GM19025 (cell line): Measurements from ENCODE around the gene RTL9.

Experiments used
- ATAC-seq: cut with Tn5 transposase; IDR thresholded peaks from one replicate; pipeline ENCODE4 v1.9.1; 2021; ENCODE audit warnings: mild to moderate bottlenecking, low read depth, moderate library complexity; ENCODE audit not compliant: unreplicated experiment

Gene RTL9

GRCh38 chrX:110341189-110342035 is 17.2 kb upstream of the RTL9 start:
- no peak for ATAC-seq

GRCh38 chrX:110346681-110347080 is 12.0 kb upstream of the RTL9 start:
- no peak for ATAC-seq

- ATAC-seq, result no peak
Measured at GRCh38 chrX:110359273-110359672, 625 bp downstream of the RTL9 start.

GRCh38 chrX:110363244-110363643 is 4.6 kb downstream of the RTL9 start:
- no peak for ATAC-seq

GRCh38 chrX:110373310-110373709 is 14.7 kb downstream of the RTL9 start:
- ATAC-seq, result no peak

- no peak for ATAC-seq
Measured at GRCh38 chrX:110374559-110374958, 15.9 kb downstream of the RTL9 start.

- ATAC-seq, result no peak
Measured at GRCh38 chrX:110381216-110381615, 22.6 kb downstream of the RTL9 start.

- no peak for ATAC-seq
Measured at GRCh38 chrX:110383414-110383813, 24.8 kb downstream of the RTL9 start.

- ATAC-seq, result no peak
Measured at GRCh38 chrX:110384490-110384889, 25.8 kb downstream of the RTL9 start.

- ATAC-seq, result no peak
Measured at GRCh38 chrX:110389570-110389969, 30.9 kb downstream of the RTL9 start.

GRCh38 chrX:110391086-110391485 is 32.4 kb downstream of the RTL9 start:
- ATAC-seq, result no peak

GRCh38 chrX:110394651-110395050 is 36.0 kb downstream of the RTL9 start:
- no peak for ATAC-seq

GRCh38 chrX:110395877-110396276 is 37.2 kb downstream of the RTL9 start:
- no peak for ATAC-seq

- no peak for ATAC-seq
Measured at GRCh38 chrX:110396735-110397134, 38.1 kb downstream of the RTL9 start.

GRCh38 chrX:110397339-110397738 is 38.7 kb downstream of the RTL9 start:
- ATAC-seq, result no peak

- no peak for ATAC-seq
Measured at GRCh38 chrX:110397904-110398303, 39.3 kb downstream of the RTL9 start.

- no peak for ATAC-seq
Measured at GRCh38 chrX:110399497-110399896, 40.8 kb downstream of the RTL9 start.

GRCh38 chrX:110399966-110400365 is 41.3 kb downstream of the RTL9 start:
- no peak for ATAC-seq

- no peak for ATAC-seq
Measured at GRCh38 chrX:110401135-110401534, 42.5 kb downstream of the RTL9 start.

GRCh38 chrX:110402091-110402849 is 43.6 kb downstream of the RTL9 start:
- ATAC-seq, result no peak

GRCh38 chrX:110402850-110403221 is 44.2 kb downstream of the RTL9 start:
- no peak for ATAC-seq
